Camera-type eye (tissue), 1 donor: ENCODE measurements around the gene DMRTB1. TPM values are rescaled to one million over a fixed set of nuclear protein-coding genes. Genes with fewer than 3 reads are reported as not detected.

Experiments
- total RNA-seq: library from RNA; depleted of rRNA; stranded (reverse); fragments of >200 nt; gene quantifications from one replicate; pipeline ENCODE4 v1.2.3, GENCODE V29; 2014

Gene DMRTB1
- not detected for total RNA-seq

DNA sequence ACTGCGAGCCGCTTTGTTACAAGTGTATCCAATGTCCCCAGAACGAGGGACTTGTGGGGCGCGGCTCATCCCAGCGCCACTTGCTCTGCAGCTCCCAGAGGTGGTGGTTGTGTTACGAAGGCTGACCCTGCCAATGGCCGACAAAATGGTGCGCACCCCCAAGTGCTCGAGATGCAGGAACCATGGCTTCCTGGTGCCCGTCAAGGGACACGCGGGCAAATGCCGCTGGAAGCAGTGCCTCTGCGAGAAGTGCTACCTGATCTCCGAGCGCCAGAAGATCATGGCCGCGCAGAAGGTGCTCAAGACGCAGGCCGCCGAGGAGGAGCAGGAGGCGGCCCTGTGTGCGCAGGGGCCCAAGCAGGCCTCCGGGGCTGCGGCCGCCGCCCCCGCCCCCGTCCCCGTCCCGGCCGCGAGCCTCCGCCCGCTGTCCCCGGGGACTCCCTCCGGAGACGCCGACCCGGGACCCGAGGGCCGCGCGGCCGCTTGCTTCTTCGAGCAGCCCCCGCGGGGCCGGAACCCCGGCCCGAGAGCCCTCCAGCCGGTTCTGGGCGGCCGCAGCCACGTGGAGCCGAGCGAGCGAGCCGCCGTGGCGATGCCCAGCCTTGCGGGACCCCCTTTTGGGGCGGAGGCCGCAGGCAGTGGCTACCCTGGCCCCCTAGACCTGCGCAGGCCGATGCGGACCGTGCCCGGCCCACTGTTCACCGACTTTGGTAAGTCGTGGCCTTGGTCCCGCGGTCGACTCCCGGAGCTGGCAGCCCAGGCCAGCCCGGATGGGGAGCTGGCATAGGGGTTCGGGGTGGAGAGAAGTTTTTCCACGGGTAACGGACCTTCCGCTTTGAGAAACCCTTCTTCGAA is at the start of gene DMRTB1:
Gene DMRTB1 (plus strand): TSS at position 79 of the 855 bp plus-strand sequence. CDS start 55 bp downstream, at position 134.

Other genes with a start within 250 kb of the DMRTB1 start
- gene CZIB, start 238.8 kb upstream of the DMRTB1 start, total RNA-seq: 55.7 TPM
- 37.7 TPM for gene MAGOH, start 220.9 kb upstream of the DMRTB1 start, total RNA-seq
- gene LRP8, start 131.3 kb upstream of the DMRTB1 start, total RNA-seq: 52.0 TPM